ENCODE data around the gene EPB41L4A. TPM values are rescaled to one million over a fixed set of nuclear protein-coding genes. Genes with fewer than 3 reads are reported as not detected.

Gene EPB41L4A
- total and polyA plus RNA-seq, 2 donors (not counting 1 experiment from before 2014, with no cell fraction given) = 0.23 to 0.50 TPM

DNA sequence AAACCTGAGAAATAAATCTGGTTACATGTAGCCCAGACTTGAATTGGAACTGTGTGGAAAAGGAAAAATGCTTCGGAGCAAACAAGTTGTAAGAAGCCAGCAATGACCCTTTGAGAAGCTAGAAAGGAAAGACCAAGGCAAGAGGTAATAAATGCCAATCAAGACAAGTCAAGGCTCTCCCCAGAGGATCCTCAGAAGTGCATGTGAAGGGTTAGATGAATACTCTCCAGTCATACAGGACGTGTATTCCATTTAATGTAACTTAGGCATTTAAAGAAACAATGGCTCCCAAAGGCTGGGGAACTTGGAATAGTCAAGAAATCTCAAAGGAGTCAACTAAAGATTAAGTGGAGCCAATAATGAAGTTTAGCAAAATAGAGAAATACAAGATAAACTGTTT, 36.2 kb downstream of the EPB41L4A start:
- H3K4me2 ChIP-seq (ENCODE audit: extremely low read depth, insufficient read depth, low read length) = no peak overlapping the region
- no peaks in the 10 kb centered on the region for H3K4me1 ChIP-seq (ENCODE audit: control insufficient read depth, extremely low read depth, insufficient read depth, low read length)
- no peaks in the 10 kb centered on the region for H3K27me3 ChIP-seq (ENCODE audit: control insufficient read depth, insufficient read depth, low read length)
- no peaks in the 10 kb centered on the region for H4K20me1 ChIP-seq (ENCODE audit: control insufficient read depth, extremely low read depth, insufficient read depth, low read length)
- no peak overlapping the region for H3K4me3 ChIP-seq (replicated peaks in 1 of 4; ENCODE audit: control extremely low read depth in 1 of 4, insufficient read depth in 1 of 4, low read depth in 3 of 4, low read length in 4 of 4)
- DNase-seq (ENCODE audit: low read depth in 2 of 2) = no peak
- no peak overlapping the region for H3K9ac ChIP-seq (ENCODE audit: insufficient read depth, low read length)
- H3K9me3 ChIP-seq (ENCODE audit: control insufficient read depth, insufficient read depth, low read depth, low read length) = no peaks in the 10 kb centered on the region
- no peaks in the 10 kb centered on the region for H3K36me3 ChIP-seq (ENCODE audit: control insufficient read depth, insufficient read depth, low read length)
- no peak overlapping the region for H2AFZ ChIP-seq (ENCODE audit: low read length)
- no peak overlapping the region for H3K27ac ChIP-seq (ENCODE audit: insufficient read depth, low read length)
- TF ChIP-seq EZH2 (IDR thresholded peaks at IDR 0.05; ENCODE audit: low read length, missing control alignments) = no peak
- TF ChIP-seq, protein P1, sequence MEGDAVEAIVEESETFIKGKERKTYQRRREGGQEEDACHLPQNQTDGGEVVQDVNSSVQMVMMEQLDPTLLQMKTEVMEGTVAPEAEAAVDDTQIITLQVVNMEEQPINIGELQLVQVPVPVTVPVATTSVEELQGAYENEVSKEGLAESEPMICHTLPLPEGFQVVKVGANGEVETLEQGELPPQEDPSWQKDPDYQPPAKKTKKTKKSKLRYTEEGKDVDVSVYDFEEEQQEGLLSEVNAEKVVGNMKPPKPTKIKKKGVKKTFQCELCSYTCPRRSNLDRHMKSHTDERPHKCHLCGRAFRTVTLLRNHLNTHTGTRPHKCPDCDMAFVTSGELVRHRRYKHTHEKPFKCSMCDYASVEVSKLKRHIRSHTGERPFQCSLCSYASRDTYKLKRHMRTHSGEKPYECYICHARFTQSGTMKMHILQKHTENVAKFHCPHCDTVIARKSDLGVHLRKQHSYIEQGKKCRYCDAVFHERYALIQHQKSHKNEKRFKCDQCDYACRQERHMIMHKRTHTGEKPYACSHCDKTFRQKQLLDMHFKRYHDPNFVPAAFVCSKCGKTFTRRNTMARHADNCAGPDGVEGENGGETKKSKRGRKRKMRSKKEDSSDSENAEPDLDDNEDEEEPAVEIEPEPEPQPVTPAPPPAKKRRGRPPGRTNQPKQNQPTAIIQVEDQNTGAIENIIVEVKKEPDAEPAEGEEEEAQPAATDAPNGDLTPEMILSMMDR (conservative IDR thresholded peaks at IDR 0.05 in 1 of 2, IDR thresholded peaks at IDR 0.05 in 1 of 2; ENCODE audit: low read depth in 1 of 2, low read length in 2 of 2) = no peak
- no peaks in the 10 kb centered on the region for H3K79me2 ChIP-seq (ENCODE audit: control insufficient read depth, insufficient read depth, low read length)

GRCh38 chr5:112381521-112381920, 37.6 kb downstream of the EPB41L4A start:
- no peak overlapping the region for H3K27ac ChIP-seq (ENCODE audit: insufficient read depth, low read length)
- no peak for TF ChIP-seq EZH2 (IDR thresholded peaks at IDR 0.05; ENCODE audit: low read length, missing control alignments)
- TF ChIP-seq, protein P1 (conservative IDR thresholded peaks at IDR 0.05 in 1 of 2, IDR thresholded peaks at IDR 0.05 in 1 of 2; ENCODE audit: low read depth in 1 of 2, low read length in 2 of 2) = no peak
- no peaks in the 10 kb centered on the region for H4K20me1 ChIP-seq (ENCODE audit: control insufficient read depth, extremely low read depth, insufficient read depth, low read length)
- no peak overlapping the region for H3K4me3 ChIP-seq (replicated peaks in 1 of 4; ENCODE audit: control extremely low read depth in 1 of 4, insufficient read depth in 1 of 4, low read depth in 3 of 4, low read length in 4 of 4)
- no peaks in the 10 kb centered on the region for H3K4me1 ChIP-seq (ENCODE audit: control insufficient read depth, extremely low read depth, insufficient read depth, low read length)
- H3K9me3 ChIP-seq (ENCODE audit: control insufficient read depth, insufficient read depth, low read depth, low read length) = no peaks in the 10 kb centered on the region
- DNase-seq (ENCODE audit: low read depth in 2 of 2) = no peak
- H3K27me3 ChIP-seq (ENCODE audit: control insufficient read depth, insufficient read depth, low read length) = no peaks in the 10 kb centered on the region
- no peak overlapping the region for H3K9ac ChIP-seq (ENCODE audit: insufficient read depth, low read length)
- H3K79me2 ChIP-seq (ENCODE audit: control insufficient read depth, insufficient read depth, low read length) = no peaks in the 10 kb centered on the region
- H3K36me3 ChIP-seq (ENCODE audit: control insufficient read depth, insufficient read depth, low read length) = no peaks in the 10 kb centered on the region
- H2AFZ ChIP-seq (ENCODE audit: low read length) = no peak overlapping the region
- H3K4me2 ChIP-seq (ENCODE audit: extremely low read depth, insufficient read depth, low read length) = no peak overlapping the region

GRCh38 chr5:112379542-112380325, 39.3 kb downstream of the EPB41L4A start:
- TF ChIP-seq, protein P1 (conservative IDR thresholded peaks at IDR 0.05 in 1 of 2, IDR thresholded peaks at IDR 0.05 in 1 of 2; ENCODE audit: low read depth in 1 of 2, low read length in 2 of 2) = no peak
- no peak for TF ChIP-seq EZH2 (IDR thresholded peaks at IDR 0.05; ENCODE audit: low read length, missing control alignments)
- Histone ChIP-seq H3K79me2 (ENCODE audit: control insufficient read depth, insufficient read depth, low read length) (no peaks in the 10 kb centered on the region), H3K4me2 (ENCODE audit: extremely low read depth, insufficient read depth, low read length) (no peak overlapping the region), H3K36me3 (ENCODE audit: control insufficient read depth, insufficient read depth, low read length) (no peaks in the 10 kb centered on the region), H4K20me1 (ENCODE audit: control insufficient read depth, extremely low read depth, insufficient read depth, low read length) (no peaks in the 10 kb centered on the region), H3K9ac (ENCODE audit: insufficient read depth, low read length) (no peak overlapping the region), H3K9me3 (ENCODE audit: control insufficient read depth, insufficient read depth, low read depth, low read length) (no peaks in the 10 kb centered on the region), H2AFZ (ENCODE audit: low read length) (no peak overlapping the region), H3K27me3 (ENCODE audit: control insufficient read depth, insufficient read depth, low read length) (no peaks in the 10 kb centered on the region), H3K4me3 (replicated peaks in 1 of 4; ENCODE audit: control extremely low read depth in 1 of 4, insufficient read depth in 1 of 4, low read depth in 3 of 4, low read length in 4 of 4) (no peak overlapping the region), H3K4me1 (ENCODE audit: control insufficient read depth, extremely low read depth, insufficient read depth, low read length) (no peaks in the 10 kb centered on the region), H3K27ac (ENCODE audit: insufficient read depth, low read length) (no peak overlapping the region)
- DNase-seq (ENCODE audit: low read depth in 2 of 2) = no peak

Measured in fibroblast of lung (primary cell).